Right ventricle myocardium inferior (tissue), 1 donor: ENCODE data around the gene CELA2B. TPM values are rescaled to one million over a fixed set of nuclear protein-coding genes. Genes with fewer than 3 reads are reported as not detected.
"Not testable (repeated sequence)": the region's sequence is repeated elsewhere in the genome, so short reads cannot be mapped to it uniquely, and the experiment has no call there.

Experiments used
- ATAC-seq: fragments of 200-7000 bp; cut with Tn5 transposase; one replicate; pipeline ENCODE4 v1.9.1; 2020; ENCODE audit warnings: mild to moderate bottlenecking, moderate library complexity
- DNase-seq: peaks from one replicate; pipeline ENCODE4 v3.0.0; 2021; ENCODE audit errors: missing footprints
- intact Hi-C: fragments of 100-400 bp; cut with DNase I; formaldehyde crosslinking; loops from one replicate; pipeline ENCODE4 v1.11.0; 2022
- total RNA-seq: library from RNA; stranded (reverse); fragmentation: NEBNext Ultra II Directional; extraction: Animal tissue kit (Norgen Biotek cat#: 25700); gene quantifications from one replicate; pipeline ENCODE4 v1.2.1, GENCODE V29; 2021
- donor health status: DM: no; HTN: yes; CAD: no; lungs with severe emphysema.

Gene CELA2B
- total RNA-seq, 1 donor from 2014 or later = not detected

GRCh38 chr1:15486844-15487610 is 11.1 kb downstream of the CELA2B start:
- ATAC-seq, DNase-seq, intact Hi-C loops: not testable (repeated sequence)

- intact Hi-C loops = no loop called here
- ATAC-seq (no peak), DNase-seq (no peak)
Observed at GRCh38 chr1:15488371-15488770, 12.5 kb downstream of the CELA2B start.

- intact Hi-C loops = no loop called here
- DNase-seq (no peak), ATAC-seq (peak; percentile 26)
Observed at GRCh38 chr1:15489052-15489736, 13.3 kb downstream of the CELA2B start.

GRCh38 chr1:15491010-15491409 is 15.1 kb downstream of the CELA2B start:
- DNase-seq, ATAC-seq, intact Hi-C loops: not testable (repeated sequence)

GRCh38 chr1:15492596-15492995 is 16.7 kb downstream of the CELA2B start:
- ATAC-seq (peak; percentile 89), DNase-seq (peak; percentile 70)
- intact Hi-C loops = no loop called here

- intact Hi-C loops = no loop called here
- ATAC-seq (no peak), DNase-seq (no peak)
Observed at GRCh38 chr1:15493869-15494390, 18.0 kb downstream of the CELA2B start.

GRCh38 chr1:15500184-15501178 is 24.6 kb downstream of the CELA2B start:
- no peak for DNase-seq
- intact Hi-C loops = loop anchor here (5.0 kb wide), 2 partner anchors 68 to 178 kb away; no protein-coding TSS in a partner anchor
- ATAC-seq = no peak

- DNase-seq = peak; percentile 81
- intact Hi-C loops = loop anchor here (5.0 kb wide), 2 partner anchors 69 to 179 kb away; no protein-coding TSS in a partner anchor
- ATAC-seq = peak; percentile 47
Observed at GRCh38 chr1:15501208-15502032, 25.5 kb downstream of the CELA2B start.

- ATAC-seq (no peak), DNase-seq (no peak)
- intact Hi-C loops = loop anchor here (5.0 kb wide), 2 partner anchors 72 to 182 kb away; no protein-coding TSS in a partner anchor
Observed at GRCh38 chr1:15504436-15504835, 28.5 kb downstream of the CELA2B start.

- intact Hi-C loops = no loop called here
Observed at GRCh38 chr1:15506831-15507230, 30.9 kb downstream of the CELA2B start.

GRCh38 chr1:15507278-15507677 is 31.4 kb downstream of the CELA2B start:
- intact Hi-C loops = no loop called here
- no peak for DNase-seq
- ATAC-seq = peak; percentile 65

More at GRCh38 chr1:15506831-15507230, 30.9 kb downstream of the CELA2B start:
- DNase-seq (no peak), ATAC-seq (no peak)

- DNase-seq = no peak
- intact Hi-C loops = no loop called here
- ATAC-seq = no peak
Observed at GRCh38 chr1:15508700-15509487, 33.0 kb downstream of the CELA2B start.

GRCh38 chr1:15509586-15509985 is 33.7 kb downstream of the CELA2B start:
- no peak for ATAC-seq
- intact Hi-C loops = no loop called here
- no peak for DNase-seq

GRCh38 chr1:15510611-15511405 is 34.9 kb downstream of the CELA2B start:
- intact Hi-C loops = no loop called here
- ATAC-seq (no peak), DNase-seq (no peak)

GRCh38 chr1:15513192-15513591 is 37.3 kb downstream of the CELA2B start:
- intact Hi-C loops = no loop called here
- DNase-seq = no peak
- no peak for ATAC-seq

- ATAC-seq = no peak
- no peak for DNase-seq
- intact Hi-C loops = no loop called here
Observed at GRCh38 chr1:15513919-15514318, 38.0 kb downstream of the CELA2B start.
